HG02623 (cell line): Measurements from ENCODE around the gene PRR5.
"Not testable (repeated sequence)": the region's sequence is repeated elsewhere in the genome, so short reads cannot be mapped to it uniquely, and the experiment has no call there.

Experiments
- ATAC-seq: cut with Tn5 transposase; IDR thresholded peaks from one replicate; pipeline ENCODE4 v1.9.1; 2021; ENCODE audit warnings: moderate library complexity; ENCODE audit not compliant: unreplicated experiment

The PRR5 gene, protein sequence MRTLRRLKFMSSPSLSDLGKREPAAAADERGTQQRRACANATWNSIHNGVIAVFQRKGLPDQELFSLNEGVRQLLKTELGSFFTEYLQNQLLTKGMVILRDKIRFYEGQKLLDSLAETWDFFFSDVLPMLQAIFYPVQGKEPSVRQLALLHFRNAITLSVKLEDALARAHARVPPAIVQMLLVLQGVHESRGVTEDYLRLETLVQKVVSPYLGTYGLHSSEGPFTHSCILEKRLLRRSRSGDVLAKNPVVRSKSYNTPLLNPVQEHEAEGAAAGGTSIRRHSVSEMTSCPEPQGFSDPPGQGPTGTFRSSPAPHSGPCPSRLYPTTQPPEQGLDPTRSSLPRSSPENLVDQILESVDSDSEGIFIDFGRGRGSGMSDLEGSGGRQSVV

DNA sequence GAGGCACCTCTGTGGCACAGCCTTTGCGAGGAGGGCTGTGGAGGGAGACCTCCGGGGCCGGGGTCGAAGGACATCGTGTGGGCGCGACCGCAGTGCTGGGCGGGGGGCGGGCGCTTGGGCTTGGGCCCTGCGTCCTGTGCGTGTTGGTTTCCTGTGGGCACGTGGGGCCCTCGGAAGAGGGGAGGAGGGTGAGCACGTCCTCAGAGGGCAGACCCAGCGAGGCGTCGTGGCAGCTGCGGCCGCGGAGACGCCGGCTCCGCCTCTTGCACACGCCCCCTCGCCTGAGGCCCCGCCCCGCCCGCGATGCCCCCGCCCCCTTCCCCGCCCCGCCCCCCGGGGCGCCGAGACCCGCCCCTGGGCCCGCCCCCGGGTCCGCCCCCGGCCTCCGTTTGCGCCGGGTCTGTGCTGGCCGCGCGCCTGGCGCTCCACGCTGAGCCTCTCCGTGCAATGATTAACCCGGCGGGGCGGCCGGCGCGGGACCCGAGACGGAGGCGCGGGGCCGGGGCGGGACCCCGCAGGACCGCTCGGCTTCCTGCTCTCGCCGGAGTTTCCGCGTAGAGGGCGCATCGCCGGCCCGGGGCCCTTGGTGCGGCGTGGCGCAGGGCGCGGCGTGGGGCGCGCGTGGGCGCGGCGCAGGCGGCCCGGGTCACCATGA lies at the start of gene PRR5:
TSS of gene PRR5 (plus strand) at position 381 of the 655 bp plus-strand sequence. CDS start at position 652, 271 bp downstream.
- peak; percentile 59 for ATAC-seq

DNA sequence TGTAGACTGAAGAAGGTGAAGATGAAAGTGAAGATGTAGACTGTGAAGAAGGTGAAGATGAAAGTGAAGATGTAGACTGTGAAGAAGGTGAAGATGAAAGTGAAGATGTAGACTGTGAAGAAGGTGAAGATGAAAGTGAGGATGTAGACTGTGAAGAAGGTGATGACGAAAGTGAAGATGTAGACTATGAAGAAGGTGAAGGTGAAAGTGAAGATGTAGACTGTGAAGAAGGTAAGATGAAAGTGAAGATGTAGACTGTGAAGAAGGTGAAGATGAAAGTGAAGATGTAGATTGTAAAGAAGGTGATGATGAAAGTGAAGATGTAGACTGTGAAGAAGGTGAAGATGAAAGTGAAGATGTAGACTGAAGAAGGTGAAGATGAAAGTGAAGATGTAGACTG lies 49.1 kb upstream of the PRR5 start:
- ATAC-seq: not testable (repeated sequence)

DNA sequence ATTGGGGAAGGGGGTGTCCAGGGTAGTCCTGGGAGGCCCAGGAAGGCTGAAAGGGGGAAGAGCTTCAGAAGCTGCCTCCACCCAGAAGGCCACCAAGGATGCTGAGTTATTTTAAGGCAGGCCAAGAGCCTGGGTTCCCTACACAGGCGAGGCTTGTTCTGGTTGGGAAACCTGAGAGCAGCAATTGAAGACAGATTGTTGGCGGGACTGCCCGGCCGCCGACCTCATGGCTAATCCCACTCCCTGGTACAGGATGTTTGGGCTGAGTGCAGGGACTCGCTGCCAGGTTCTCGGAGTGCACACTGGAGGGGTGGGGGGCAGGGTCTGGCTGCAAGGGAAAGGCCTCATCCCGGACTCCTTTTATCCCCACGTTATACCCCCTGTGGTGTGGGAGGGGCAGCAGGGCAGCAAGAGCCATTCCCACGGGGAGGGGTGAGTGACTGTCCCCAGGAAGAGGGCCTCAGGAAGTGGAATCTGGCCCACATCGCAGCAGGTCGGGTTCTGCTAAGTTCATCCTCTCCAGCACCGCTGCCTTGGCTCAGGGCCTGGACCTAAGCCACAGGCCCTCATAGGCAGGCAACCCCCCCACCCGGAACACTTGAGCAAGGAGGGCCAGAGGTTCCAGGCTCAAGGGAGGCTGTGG lies 43.6 kb upstream of the PRR5 start:
- ATAC-seq: no peak

DNA sequence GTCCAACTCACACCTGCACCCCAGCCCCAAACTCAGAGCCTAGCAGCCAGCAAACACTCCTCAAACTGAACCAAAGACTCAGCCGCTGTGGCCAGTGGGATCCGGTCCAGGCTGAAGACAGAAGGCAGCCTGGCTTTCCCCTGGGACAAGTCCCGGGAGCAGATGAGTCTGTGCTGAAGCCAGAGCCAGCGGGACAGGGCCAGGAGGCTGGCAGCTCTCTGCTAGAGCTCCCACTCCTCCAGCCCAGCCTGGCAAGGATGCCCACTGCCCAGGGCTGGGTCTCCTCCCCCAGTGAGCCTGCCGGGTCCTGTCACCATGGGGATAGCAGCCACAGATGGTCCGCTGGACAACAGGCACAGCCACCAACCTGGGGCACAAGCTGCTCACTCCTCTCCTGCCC lies 42.9 kb upstream of the PRR5 start:
- no peak for ATAC-seq

DNA sequence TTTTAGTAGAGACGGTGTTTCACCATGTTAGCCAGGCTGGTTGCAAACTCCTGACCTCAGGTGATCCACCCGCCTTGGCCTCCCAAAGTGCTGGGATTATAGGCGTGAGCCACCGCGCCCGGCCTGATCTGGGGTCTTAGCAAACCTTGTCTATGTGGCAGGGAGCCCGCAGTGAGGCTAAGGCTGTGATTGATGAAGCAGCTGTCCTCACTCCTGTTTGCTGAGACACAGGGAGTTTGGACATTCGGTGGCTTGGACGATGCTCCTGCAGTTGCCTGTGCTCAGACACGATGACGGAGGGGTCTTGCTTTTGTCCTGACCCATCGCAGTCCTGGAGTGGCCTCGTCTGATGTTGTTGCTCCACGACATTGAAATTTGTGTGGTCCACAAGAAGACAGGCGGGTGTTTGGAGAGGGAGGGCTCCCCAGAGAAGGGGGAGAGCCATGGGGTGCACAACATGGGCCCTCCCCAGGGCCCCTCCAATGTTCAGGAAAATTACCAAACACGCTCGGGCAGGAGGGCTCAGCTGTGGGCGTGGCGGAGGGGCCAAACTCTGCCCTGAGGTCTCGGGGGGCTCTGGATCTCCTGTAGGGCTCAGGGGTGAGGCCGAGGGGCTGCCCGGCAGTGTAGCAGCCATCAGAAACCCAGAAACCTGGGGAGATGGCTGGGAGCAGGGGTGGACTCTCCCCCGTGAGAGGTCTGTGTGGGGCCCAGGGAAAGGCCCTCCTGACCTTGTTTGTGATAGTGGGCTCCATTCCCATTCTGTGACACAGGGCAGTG lies 41.8 kb upstream of the PRR5 start:
- no peak for ATAC-seq

DNA sequence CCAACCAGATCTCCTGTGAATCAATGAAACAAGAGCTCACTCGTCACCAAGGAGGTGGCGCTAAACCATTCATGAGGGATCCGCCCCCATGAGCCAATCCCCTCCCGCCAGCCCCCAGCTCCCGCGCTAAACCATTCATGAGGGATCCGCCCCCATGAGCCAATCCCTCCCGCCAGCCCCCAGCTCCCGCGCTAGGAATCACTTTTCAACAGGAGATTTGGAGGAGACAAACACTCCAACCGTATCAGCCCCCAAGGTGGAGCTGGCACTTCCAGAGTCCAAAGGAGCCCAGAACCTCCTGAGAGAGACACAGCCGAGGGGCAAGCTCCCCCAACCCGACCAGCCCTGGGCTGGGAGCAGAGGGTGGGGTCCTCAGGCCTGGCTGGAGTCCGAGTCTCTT lies 40.9 kb upstream of the PRR5 start:
- ATAC-seq: no peak

DNA sequence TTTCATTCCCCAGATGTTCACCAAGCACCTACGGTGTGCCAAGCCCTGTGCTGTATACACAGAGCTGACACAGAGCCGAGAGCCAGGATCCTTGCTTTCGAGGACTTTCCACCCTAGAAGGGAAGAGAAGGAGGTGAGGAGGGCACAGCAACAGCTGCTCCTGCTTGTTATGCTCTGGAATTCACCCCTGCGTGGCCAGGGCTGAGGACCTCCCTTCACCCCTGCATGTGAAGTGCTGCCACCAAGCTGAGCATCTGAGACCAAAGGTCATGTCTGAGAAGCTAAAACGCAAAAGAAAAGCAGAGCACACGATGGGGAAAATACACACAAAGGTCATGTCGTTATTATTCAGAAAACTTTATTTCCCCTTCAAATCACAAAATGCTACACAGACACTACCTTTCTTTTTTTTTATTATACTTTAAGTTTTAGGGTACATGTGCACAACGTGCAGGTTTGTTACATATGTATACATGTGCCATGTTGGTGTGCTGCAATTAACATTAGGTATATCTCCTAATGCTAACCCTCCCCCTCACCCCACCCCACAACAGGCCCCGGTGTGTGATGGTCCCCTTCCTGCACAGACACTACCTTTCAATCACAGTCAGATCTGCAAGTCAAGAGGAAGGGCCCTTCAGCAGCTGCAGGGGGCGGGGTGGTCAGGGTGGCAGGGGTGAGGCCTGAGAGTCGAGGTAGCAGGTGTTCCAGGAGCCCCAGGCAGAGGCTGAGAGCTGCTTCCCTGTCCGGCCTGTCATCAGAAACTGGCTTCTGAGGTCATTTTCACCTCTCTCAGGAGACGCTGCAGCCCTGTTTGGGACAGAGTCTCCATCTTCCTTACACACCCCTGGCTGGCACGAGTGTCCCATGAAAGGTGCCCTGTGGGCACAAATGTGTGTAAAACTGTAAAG lies 40.1 kb upstream of the PRR5 start:
- ATAC-seq: no peak

DNA sequence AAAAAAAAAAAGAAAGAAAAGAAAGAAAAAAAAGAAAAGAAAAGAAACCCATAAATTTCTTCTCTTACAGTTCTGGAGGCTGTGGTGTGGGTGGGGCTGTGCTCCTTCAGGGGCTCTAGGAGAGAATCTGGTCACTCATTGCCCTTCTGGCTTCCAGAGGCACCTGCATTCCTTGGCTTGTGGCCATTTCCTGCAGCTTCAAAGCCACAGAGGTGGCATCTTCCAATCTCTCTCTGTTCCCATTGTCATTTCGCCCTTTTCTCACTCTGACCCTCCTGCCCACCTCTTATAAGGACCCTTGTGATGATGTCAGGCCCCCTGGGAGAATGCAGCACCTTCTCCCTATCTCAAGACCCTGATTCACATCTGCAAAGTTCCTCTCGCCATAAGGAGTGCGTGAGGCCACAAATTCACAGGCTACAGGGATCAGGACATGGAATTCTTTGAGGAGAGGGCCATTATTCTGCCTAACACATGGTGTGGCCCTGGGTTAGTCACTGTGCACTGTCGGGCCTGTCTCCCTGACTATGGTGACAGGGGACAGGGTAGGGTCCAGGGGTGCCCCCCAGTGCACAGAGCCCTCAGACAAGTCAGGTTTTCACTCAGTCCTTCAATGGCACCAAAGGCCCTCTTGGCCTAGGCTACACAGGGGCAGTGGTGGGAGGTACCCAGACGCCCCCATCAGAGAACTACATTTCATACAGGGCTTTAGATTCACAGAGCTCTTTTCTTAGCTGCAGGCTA lies 38.6 kb upstream of the PRR5 start:
- ATAC-seq: no peak

DNA sequence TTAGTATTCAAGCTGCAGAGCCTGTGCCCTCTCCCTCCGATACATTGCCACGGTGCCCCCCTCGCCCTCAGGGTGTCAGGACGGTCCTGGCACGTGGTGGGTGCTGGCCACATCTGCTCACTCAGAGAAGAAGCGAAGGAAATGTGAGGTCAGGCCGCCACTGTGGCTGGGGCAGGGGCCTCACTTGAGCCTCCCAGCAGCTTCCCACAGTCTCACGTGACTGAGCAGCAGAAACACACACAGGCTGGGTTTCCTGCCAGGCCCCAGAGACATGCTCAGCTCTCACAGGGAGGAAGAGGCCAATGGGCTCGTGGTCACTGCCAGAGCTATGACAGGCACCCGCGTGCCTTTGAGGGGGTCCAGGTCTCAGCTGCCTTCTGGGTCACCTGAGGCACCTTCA lies 37.9 kb upstream of the PRR5 start:
- ATAC-seq: no peak

DNA sequence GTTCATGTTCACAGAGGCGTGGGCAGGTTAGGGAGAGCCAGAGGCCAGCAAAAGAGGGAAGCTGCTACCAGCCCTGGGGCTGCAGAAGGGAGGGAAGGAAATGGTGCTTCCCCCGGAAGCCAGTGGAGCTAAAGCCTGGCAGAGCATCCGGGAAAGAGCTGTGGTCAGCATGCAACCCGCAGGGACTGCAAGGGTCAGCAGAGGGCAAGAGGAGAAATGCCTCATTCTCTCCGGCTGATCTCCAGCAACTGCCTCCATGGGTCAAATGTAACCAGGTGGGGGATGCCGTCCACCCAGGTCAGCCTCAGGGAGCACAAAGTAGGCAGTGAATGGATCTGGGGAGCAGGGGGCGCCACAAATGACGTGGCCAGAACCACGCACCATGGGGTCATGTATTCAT lies 36.9 kb upstream of the PRR5 start:
- ATAC-seq: no peak

DNA sequence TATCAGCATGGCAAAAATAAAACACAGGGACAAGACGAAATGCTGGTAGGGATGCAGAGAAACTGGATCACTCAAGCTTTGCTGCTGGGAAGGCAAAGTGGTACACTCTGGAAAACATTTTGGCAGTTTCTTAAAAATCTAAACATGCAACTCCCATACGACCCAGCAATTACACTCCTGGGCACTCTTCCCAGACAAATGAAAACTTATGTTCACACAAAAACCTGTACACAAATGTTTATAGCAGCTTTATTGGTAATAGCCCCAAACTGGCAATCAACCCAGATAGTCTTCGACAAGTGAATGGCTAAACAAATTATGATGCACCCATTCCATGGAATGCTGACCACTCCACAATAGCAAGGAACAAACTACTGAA lies 35.8 kb upstream of the PRR5 start:
- ATAC-seq: no peak

DNA sequence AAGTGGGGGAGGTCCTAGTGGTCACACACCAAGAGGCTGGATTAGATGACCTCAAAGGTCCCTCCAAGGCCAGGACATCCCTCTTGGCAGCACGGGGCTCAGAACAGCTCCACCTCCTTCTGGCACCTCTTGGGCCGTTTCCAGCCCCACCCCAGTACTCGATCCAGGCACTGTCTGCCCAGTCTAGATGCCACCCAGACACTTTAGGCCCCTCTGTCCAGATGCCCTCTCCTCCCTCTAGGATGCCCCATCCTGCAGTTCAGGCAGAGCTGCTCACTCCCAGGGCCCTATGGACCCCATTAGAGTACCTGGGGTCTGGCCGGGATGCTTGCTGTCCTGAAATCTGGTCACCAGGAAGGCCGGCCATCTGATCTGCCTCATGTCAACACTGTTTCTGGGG lies 34.7 kb upstream of the PRR5 start:
- no peak for ATAC-seq

DNA sequence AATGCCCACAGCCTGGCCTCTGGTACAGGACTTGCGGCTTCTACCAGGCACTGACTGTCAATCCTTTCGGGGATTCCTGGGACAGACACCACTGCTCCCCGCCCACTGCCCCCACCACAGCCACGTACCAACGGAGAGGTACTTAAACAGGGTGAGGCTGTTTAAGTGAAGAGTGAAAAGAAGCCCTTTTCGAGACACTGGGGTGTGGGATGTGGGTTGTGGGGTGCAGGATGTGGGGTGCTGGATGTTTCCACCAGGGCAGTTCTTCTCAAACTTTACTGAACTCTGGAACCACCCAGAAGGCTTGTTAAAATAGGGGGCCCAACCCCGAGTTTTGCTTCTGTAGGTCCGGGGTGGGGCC lies 34.2 kb upstream of the PRR5 start:
- no peak for ATAC-seq

DNA sequence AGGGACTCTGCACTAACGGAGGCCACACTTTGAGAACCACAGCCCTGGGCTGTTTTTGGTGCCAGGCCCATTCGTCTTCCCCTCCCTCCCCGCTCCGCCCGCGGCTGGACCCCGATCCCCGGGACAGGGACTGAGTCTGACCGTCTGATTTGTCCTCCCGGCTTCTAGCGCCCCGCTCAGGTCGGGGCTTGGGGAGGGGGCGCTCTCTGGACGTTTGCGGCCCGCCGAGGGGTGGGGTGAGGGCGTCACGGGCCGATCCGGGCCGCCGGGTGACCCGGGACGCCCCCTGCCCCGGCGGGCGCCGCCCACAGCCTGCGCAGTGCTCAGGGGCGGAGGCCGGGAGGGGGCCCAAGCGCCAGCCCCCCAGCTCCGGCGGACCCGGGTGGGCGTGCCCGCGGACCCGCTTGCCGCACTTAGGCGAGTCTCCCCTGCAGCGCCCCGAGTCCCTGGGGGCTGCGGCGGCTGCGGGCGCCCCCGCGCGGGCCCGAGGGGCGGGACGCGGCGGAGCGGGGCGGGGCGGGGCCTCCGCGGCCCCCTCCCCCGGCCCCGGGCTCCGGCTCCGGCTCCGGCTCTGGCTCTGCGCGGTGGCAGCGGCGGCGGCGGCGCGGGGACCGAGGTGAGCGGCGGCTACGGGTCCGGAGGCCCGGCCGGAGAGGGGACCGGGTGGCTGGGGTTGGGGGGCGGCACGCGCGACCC lies 33.7 kb upstream of the PRR5 start:
- no peak for ATAC-seq

DNA sequence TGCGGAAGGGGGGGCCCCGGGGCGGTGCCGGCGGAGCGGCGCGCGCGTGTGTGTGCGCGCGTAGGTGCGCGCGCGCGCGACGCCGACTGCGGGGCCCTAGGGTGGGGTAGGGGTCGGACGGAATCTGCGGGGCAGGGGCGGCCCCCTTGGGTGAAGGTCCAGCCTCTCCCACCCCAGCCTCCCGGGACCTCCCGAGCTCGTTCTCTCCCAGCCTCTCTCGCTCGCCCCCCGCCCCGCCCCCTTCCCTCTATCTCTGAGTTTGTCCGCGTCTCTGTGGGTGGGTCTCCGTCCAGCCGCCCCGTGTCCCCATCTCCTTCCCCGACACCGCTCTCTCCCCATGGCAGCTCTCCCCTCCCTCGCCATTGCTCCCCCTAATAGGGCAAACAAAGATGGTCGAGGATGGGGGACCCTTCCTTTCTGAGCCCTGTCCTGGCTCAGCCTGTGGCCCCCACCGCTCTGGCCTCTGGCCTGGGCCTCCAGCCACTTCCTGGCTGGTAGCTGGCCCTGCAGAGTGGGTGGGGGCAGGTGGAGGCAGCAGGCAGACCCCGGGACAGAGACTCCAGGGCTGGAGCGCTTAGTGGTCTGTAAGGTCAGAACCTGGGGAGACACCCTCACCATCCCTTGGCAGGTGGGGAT lies 33.0 kb upstream of the PRR5 start:
- no peak for ATAC-seq

DNA sequence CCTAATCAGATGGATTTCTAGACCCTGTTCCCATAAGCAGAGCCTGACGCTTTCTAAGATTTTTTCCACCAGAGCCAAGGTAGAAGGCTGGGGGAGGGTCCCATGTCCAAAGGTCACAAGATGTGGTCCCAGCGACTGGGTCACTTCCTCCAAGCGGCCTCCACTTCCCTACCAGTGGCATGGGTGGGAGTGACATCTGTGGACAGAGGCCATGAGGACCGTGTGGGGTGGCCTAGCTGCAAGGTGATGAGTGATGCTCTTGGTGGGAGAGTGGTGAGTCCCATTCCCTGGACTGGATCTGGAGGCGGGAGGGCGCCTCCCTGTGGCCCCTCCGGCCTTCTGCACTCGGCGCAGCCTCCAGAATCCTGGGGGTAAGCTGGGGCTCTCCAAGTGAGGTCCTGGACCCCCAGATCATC lies 32.4 kb upstream of the PRR5 start:
- ATAC-seq: no peak

DNA sequence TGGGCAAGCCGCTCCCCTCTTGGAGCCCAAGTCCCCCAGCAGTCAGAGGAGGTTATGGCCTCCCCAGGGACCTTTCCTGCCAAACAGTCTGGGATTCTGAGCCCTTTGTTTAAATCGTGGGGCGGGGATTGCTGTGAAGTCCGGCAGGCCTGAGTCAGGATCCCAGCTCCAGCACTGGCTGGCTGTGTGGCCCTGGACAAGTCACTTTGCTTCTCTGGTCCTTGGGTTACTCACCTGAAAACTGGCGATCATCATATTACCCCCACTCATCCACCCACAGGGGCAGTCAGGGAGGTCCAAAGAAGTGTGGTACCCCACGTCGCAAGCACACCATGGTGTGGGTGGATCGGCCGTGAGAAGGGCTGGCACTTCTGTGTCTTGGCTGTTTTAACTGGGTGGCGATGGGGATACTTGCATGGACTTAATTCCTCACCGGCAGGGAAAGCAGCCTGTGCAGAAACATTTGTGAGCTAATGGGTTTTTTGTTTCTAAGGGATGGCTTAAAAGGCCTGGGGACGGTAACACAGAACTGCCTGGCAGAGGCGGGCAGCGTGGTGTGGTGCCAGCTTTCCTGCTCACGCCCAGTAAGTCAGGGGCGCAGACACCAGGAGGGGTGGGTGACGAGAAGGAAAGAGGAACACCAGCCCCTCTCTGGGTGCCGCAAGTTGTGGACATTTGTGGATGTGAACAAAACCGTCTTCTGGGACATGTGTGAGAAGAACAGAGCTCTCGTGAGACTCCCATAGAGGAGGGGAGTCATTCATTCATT lies 31.6 kb upstream of the PRR5 start:
- no peak for ATAC-seq

DNA sequence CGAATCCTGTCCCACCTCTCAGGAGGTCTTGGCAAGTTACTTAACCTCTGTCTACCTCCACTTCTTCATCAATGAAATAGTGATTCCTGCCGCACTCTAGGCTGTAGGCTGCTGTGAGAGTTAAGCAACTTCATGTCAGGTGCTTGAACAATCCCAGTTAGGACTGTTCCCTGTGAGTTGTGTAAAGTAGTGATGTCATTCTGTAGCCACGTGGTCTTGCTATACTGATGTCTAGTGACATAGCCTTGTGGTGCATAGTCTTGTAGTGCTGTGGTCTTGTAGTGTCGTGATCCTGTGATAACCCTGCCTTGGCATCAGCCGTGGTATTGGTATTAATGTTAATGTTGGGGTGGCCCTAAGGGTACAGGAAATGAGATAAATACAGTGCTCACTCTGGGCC lies 30.3 kb upstream of the PRR5 start:
- no peak for ATAC-seq
